BE2C (cell line): Measurements from ENCODE around the gene ATP2B1.
"Not testable (repeated sequence)": the region's sequence is repeated elsewhere in the genome, so short reads cannot be mapped to it uniquely, and the experiment has no call there.

Experiments used
- DNase-seq: peaks from one replicate; pipeline ENCODE4 v3.0.0-alpha.2; 2020
- H3K27me3 ChIP-seq: fragments of 250-450 bp; sonication (Bioruptor Pico); 2 replicates; pipeline ENCODE4 v1.5.1; 2020; ENCODE audit warnings: mild to moderate bottlenecking
- H3K36me3 ChIP-seq: fragments of 250-450 bp; sonication (Bioruptor Pico); 2 replicates; pipeline ENCODE4 v1.5.1; 2020; ENCODE audit warnings: mild to moderate bottlenecking
- H3K4me1 ChIP-seq: fragments of 250-450 bp; sonication (Bioruptor Pico); 2 replicates; pipeline ENCODE4 v1.5.1; 2020
- H3K4me3 ChIP-seq: 2 replicates; pipeline ENCODE4 v1.5.1; 2011; ENCODE audit warnings: low read depth, low read length
- H3K9me3 ChIP-seq: fragments of 250-450 bp; sonication (Bioruptor Pico); 2 replicates; pipeline ENCODE4 v1.5.1; 2020
- CTCF ChIP-seq: IDR thresholded peaks from 2 replicates; pipeline ENCODE4 v1.5.1; 2012; ENCODE audit warnings: mild to moderate bottlenecking, low read depth, low read length

The ATP2B1 gene

GRCh38 chr12:89703768-89704167, 4.9 kb downstream of the ATP2B1 start:
- Histone ChIP-seq H3K36me3 (no peaks in the 10 kb centered on the region; the same call in 1 of the 2 replicates), H3K27me3 (no peaks in the 10 kb centered on the region), H3K4me1 (no peaks in the 10 kb centered on the region), H3K4me3 (no peak overlapping the region), H3K9me3 (no peaks in the 10 kb centered on the region)
- DNase-seq, result no peak
- no peak for TF ChIP-seq CTCF

- no peaks in the 10 kb centered on the region for H3K27me3 ChIP-seq
- no peak for DNase-seq
- H3K4me3 ChIP-seq, result no peak overlapping the region
- H3K9me3 ChIP-seq, result no peaks in the 10 kb centered on the region
- H3K4me1 ChIP-seq, result no peaks in the 10 kb centered on the region
- H3K36me3 ChIP-seq, result no peaks in the 10 kb centered on the region
- no peak for TF ChIP-seq CTCF
Observed at GRCh38 chr12:89702503-89702902, 6.1 kb downstream of the ATP2B1 start.

- DNase-seq, result no peak
- Histone ChIP-seq H3K27me3 (no peaks in the 10 kb centered on the region), H3K9me3 (no peaks in the 10 kb centered on the region), H3K4me3 (no peak overlapping the region), H3K36me3 (no peaks in the 10 kb centered on the region), H3K4me1 (peaks cover 3% of the 10 kb centered on the region; the same call in 1 of the 2 replicates)
- peak; percentile 26 for TF ChIP-seq CTCF
Observed at GRCh38 chr12:89701606-89702206, 6.9 kb downstream of the ATP2B1 start.

GRCh38 chr12:89700191-89700810, 8.3 kb downstream of the ATP2B1 start:
- peaks cover 3% of the 10 kb centered on the region; the same call in 1 of the 2 replicates for H3K4me1 ChIP-seq
- no peaks in the 10 kb centered on the region for H3K27me3 ChIP-seq
- TF ChIP-seq CTCF, result no peak
- H3K36me3 ChIP-seq, result no peaks in the 10 kb centered on the region
- no peaks in the 10 kb centered on the region for H3K9me3 ChIP-seq
- no peak overlapping the region for H3K4me3 ChIP-seq
- no peak for DNase-seq

GRCh38 chr12:89698607-89699006, 10.0 kb downstream of the ATP2B1 start:
- H3K27me3 ChIP-seq, result no peaks in the 10 kb centered on the region
- H3K4me3 ChIP-seq, result no peak overlapping the region
- TF ChIP-seq CTCF, result no peak
- H3K9me3 ChIP-seq, result no peaks in the 10 kb centered on the region
- peaks cover 3% of the 10 kb centered on the region; the same call in 1 of the 2 replicates for H3K4me1 ChIP-seq
- no peaks in the 10 kb centered on the region for H3K36me3 ChIP-seq
- no peak for DNase-seq

GRCh38 chr12:89697728-89698127, 10.9 kb downstream of the ATP2B1 start:
- H3K27me3 ChIP-seq, H3K4me1 ChIP-seq, H3K9me3 ChIP-seq, DNase-seq, H3K4me3 ChIP-seq, H3K36me3 ChIP-seq: not testable (repeated sequence)
